ENCODE results near the gene CCDC63.
"Not testable (repeated sequence)": the region's sequence is repeated elsewhere in the genome, so short reads cannot be mapped to it uniquely, and the experiment has no call there.

Gene CCDC63

DNA sequence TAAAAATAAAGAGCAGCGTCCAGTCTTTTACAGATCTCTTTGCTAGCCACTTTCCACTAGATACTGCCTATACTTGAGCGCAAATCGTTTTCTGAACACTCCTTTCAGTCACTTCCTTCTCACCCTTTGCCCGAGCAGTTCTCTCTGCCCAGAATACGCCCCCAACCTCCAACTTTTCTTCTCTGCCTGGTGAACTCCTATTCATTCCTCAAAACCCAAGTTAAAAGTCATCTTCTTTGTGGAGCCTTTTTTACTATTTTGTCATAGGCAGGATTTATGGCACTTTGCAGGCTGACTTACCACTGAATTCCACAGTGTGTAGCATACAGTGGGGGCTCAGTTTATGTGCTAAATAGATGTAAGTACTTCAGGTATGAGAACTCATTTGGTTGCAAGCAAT lies 4.0 kb downstream of the CCDC63 start:
- H3K27me3 Mint-ChIP-seq, result peaks cover 41% of the 10 kb centered on the region
- H3K4me1 Mint-ChIP-seq (ENCODE audit: low read depth), result peaks cover 35% of the 10 kb centered on the region
- intact Hi-C loops (cut with micrococcal nuclease), result no loop called here
- H3K4me3 Mint-ChIP-seq, result no peak overlapping the region
- H3K36me3 Mint-ChIP-seq (ENCODE audit: low read depth), result no peaks in the 10 kb centered on the region
- H3K27ac Mint-ChIP-seq, result no peak overlapping the region
- H3K9me3 Mint-ChIP-seq, result peaks cover 6% of the 10 kb centered on the region

DNA sequence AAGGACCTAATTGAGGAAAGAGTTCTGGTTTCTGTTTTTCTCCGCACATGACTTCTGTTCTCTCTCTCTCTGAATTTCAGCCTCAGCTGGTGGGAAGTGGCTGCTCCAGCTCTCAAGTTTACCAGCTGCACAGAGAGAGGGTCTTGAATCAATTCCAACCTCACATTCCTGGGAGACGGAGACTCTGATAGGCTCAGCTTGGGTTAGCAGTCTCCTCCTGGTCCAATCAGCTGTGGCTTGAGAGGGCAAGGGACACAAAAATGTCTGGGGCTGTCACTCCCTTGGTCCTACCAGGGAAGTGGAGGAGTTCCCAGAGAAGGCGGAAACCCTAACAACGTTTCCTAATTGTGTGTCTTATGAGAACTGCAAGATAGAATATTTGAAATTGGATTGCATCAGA lies 7.0 kb downstream of the CCDC63 start:
- intact Hi-C loops (cut with micrococcal nuclease), result no loop called here

DNA sequence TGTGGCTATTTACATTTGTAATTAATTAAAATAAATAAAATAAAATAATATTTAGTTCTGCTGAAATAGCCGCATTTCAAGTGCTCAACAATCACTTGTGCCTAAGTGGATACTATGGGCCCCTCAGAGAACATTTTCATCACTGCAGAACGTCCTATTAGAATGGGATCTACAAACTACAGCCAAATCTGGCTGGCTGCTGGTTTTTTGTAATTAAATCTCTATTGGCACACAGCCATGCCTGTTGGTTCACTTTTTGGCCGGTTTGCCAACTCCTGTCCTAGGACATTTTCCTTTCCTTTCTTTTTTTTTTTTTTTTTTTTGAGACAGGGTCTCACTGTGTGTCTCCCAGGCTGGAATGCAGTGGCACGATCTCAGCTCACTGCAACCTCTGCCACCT lies 9.8 kb downstream of the CCDC63 start:
- Mint-ChIP-seq H3K27me3 (peaks cover 12% of the 10 kb centered on the region), H3K4me3 (no peak overlapping the region), H3K36me3 (ENCODE audit: low read depth) (no peaks in the 10 kb centered on the region), H3K9me3 (peaks cover 8% of the 10 kb centered on the region), H3K27ac (no peak overlapping the region), H3K4me1 (ENCODE audit: low read depth) (peaks cover 32% of the 10 kb centered on the region)
- intact Hi-C loops (cut with micrococcal nuclease), result no loop called here

More for the DNA sequence above, 7.0 kb downstream of the CCDC63 start:
- Mint-ChIP-seq H3K27ac (no peak overlapping the region), H3K36me3 (ENCODE audit: low read depth) (no peaks in the 10 kb centered on the region), H3K9me3 (peaks cover 6% of the 10 kb centered on the region), H3K4me1 (ENCODE audit: low read depth) (peaks cover 29% of the 10 kb centered on the region), H3K4me3 (no peak overlapping the region), H3K27me3 (peaks cover 19% of the 10 kb centered on the region)

GRCh38 chr12:110857528-110857927 lies 10.7 kb downstream of the CCDC63 start:
- H3K27me3 Mint-ChIP-seq, result peaks cover 8% of the 10 kb centered on the region
- H3K27ac Mint-ChIP-seq, result no peak overlapping the region
- intact Hi-C loops (cut with micrococcal nuclease), result no loop called here
- no peaks in the 10 kb centered on the region for H3K36me3 Mint-ChIP-seq (ENCODE audit: low read depth)
- H3K9me3 Mint-ChIP-seq, result peaks cover 8% of the 10 kb centered on the region
- no peak overlapping the region for H3K4me3 Mint-ChIP-seq
- peaks cover 39% of the 10 kb centered on the region for H3K4me1 Mint-ChIP-seq (ENCODE audit: low read depth)

DNA sequence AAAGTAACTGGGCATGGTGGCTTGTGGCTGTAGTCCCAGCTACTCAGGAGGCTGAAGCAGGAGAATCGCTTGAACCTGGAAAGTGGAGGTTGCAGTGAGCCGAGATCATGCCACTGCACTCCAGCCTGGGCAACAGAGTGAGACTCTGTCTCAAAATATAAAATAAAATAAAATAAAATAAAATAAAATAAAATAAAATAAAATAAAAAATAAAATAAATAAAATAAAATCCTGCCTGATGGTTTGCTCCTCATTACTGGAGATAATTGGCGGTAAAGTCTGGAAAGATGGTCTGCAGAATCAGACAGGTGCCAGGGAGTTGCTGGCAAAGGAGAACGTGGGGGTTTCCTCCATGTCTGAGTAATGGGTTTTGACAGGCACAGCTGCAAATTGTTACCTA lies 11.2 kb downstream of the CCDC63 start:
- intact Hi-C loops (cut with micrococcal nuclease); H3K27ac Mint-ChIP-seq; H3K36me3 Mint-ChIP-seq (ENCODE audit: low read depth); H3K4me3 Mint-ChIP-seq; H3K27me3 Mint-ChIP-seq; H3K9me3 Mint-ChIP-seq: not testable (repeated sequence)
- peaks cover 37% of the 10 kb centered on the region for H3K4me1 Mint-ChIP-seq (ENCODE audit: low read depth)

GRCh38 chr12:110858848-110859247 lies 12.1 kb downstream of the CCDC63 start:
- H3K36me3 Mint-ChIP-seq (ENCODE audit: low read depth), result no peaks in the 10 kb centered on the region
- no peak overlapping the region for H3K4me3 Mint-ChIP-seq
- peaks cover 29% of the 10 kb centered on the region for H3K4me1 Mint-ChIP-seq (ENCODE audit: low read depth)
- H3K27ac Mint-ChIP-seq, result no peak overlapping the region
- intact Hi-C loops (cut with micrococcal nuclease), result no loop called here
- no peaks in the 10 kb centered on the region for H3K27me3 Mint-ChIP-seq
- H3K9me3 Mint-ChIP-seq, result peaks cover 8% of the 10 kb centered on the region

DNA sequence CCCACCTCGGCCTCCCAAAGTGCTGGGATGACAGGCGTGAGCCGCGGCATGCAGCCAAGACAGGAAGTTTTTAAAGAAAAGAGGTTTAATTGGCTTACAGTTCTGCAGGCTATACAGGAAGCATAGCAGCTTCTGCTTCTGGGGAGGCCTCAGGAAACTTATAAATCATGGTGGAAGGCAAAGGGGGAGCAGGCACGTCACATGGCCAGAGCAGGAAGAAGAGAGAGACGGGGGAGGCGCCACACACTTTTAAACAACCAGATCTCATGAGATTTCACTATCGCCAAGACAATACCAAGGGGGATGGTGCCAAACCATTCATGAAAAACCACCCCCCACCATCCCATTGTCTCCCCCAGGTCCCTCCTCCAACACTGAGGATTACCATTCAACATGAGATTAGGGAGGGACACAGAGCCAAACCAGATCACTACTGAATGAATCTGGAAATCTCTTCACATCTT lies 14.1 kb downstream of the CCDC63 start:
- Mint-ChIP-seq H3K36me3 (ENCODE audit: low read depth) (no peaks in the 10 kb centered on the region), H3K4me3 (no peak overlapping the region), H3K4me1 (ENCODE audit: low read depth) (peaks cover 36% of the 10 kb centered on the region), H3K27ac (peak overlapping the region; percentile 77), H3K27me3 (no peaks in the 10 kb centered on the region), H3K9me3 (peaks cover 8% of the 10 kb centered on the region)
- intact Hi-C loops (cut with micrococcal nuclease), result no loop called here

- H3K36me3 Mint-ChIP-seq (ENCODE audit: low read depth), result no peaks in the 10 kb centered on the region
- intact Hi-C loops (cut with micrococcal nuclease), result no loop called here
- H3K4me3 Mint-ChIP-seq, result no peak overlapping the region
- peaks cover 8% of the 10 kb centered on the region for H3K9me3 Mint-ChIP-seq
- peak overlapping the region; percentile 77 for H3K27ac Mint-ChIP-seq
- H3K27me3 Mint-ChIP-seq, result no peaks in the 10 kb centered on the region
- H3K4me1 Mint-ChIP-seq (ENCODE audit: low read depth), result peaks cover 38% of the 10 kb centered on the region
These were observed 14.9 kb downstream of the CCDC63 start for GRCh38 chr12:110861729-110862128.

- Mint-ChIP-seq H3K4me3 (no peak overlapping the region), H3K36me3 (ENCODE audit: low read depth) (no peaks in the 10 kb centered on the region), H3K4me1 (ENCODE audit: low read depth) (peaks cover 38% of the 10 kb centered on the region)
These were observed 15.5 kb downstream of the CCDC63 start for GRCh38 chr12:110862329-110862728.

GRCh38 chr12:110863161-110863560 lies 16.4 kb downstream of the CCDC63 start:
- Mint-ChIP-seq H3K4me1 (ENCODE audit: low read depth) (peaks cover 38% of the 10 kb centered on the region), H3K36me3 (ENCODE audit: low read depth) (no peaks in the 10 kb centered on the region), H3K4me3 (no peak overlapping the region), H3K27me3 (no peaks in the 10 kb centered on the region), H3K9me3 (peaks cover 8% of the 10 kb centered on the region), H3K27ac (no peak overlapping the region)
- intact Hi-C loops (cut with micrococcal nuclease), result no loop called here

More at GRCh38 chr12:110862329-110862728, 15.5 kb downstream of the CCDC63 start:
- Mint-ChIP-seq H3K27ac (peak overlapping the region; percentile 77), H3K9me3 (peaks cover 8% of the 10 kb centered on the region), H3K27me3 (no peaks in the 10 kb centered on the region)
- intact Hi-C loops (cut with micrococcal nuclease), result no loop called here

GRCh38 chr12:110865521-110865920 lies 18.7 kb downstream of the CCDC63 start:
- intact Hi-C loops (cut with micrococcal nuclease), result no loop called here
- H3K4me1 Mint-ChIP-seq (ENCODE audit: low read depth), result peaks cover 42% of the 10 kb centered on the region
- no peaks in the 10 kb centered on the region for H3K27me3 Mint-ChIP-seq
- H3K27ac Mint-ChIP-seq, result peak overlapping the region; percentile 50
- peaks cover 7% of the 10 kb centered on the region for H3K9me3 Mint-ChIP-seq
- H3K36me3 Mint-ChIP-seq (ENCODE audit: low read depth), result no peaks in the 10 kb centered on the region
- H3K4me3 Mint-ChIP-seq, result no peak overlapping the region

- H3K4me1 Mint-ChIP-seq (ENCODE audit: low read depth), result peaks cover 38% of the 10 kb centered on the region
- peak overlapping the region; percentile 1 for H3K4me3 Mint-ChIP-seq
- intact Hi-C loops (cut with micrococcal nuclease), result no loop called here
- H3K27ac Mint-ChIP-seq, result peak overlapping the region; percentile 85
- H3K27me3 Mint-ChIP-seq, result no peaks in the 10 kb centered on the region
- no peaks in the 10 kb centered on the region for H3K36me3 Mint-ChIP-seq (ENCODE audit: low read depth)
- no peaks in the 10 kb centered on the region for H3K9me3 Mint-ChIP-seq
These were observed 22.2 kb downstream of the CCDC63 start for GRCh38 chr12:110869026-110869425.

GRCh38 chr12:110869803-110870202 lies 23.0 kb downstream of the CCDC63 start:
- no peaks in the 10 kb centered on the region for H3K36me3 Mint-ChIP-seq (ENCODE audit: low read depth)
- H3K4me1 Mint-ChIP-seq (ENCODE audit: low read depth), result peaks cover 41% of the 10 kb centered on the region
- peak overlapping the region; percentile 85 for H3K27ac Mint-ChIP-seq
- no peaks in the 10 kb centered on the region for H3K27me3 Mint-ChIP-seq
- no peak overlapping the region for H3K4me3 Mint-ChIP-seq
- intact Hi-C loops (cut with micrococcal nuclease), result no loop called here
- no peaks in the 10 kb centered on the region for H3K9me3 Mint-ChIP-seq

DNA sequence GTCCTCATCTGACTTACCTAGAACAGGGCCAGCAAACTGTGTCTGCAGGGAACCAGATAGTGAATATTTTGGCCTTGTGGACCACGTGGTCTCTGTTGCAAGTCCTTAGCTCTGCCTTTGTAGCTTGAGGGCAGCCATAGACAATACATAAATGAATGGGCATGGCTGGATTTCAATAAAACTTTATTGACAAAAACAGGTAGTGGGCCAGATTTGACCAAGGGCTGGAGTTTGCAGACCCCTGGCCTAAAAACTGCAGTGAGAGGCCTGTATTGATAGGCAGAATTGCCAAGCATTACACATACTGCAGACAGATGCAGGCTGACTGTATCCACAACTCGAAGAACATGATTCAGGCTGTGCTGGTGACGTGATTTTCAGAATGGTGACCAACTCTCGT lies 25.3 kb downstream of the CCDC63 start:
- intact Hi-C loops (cut with micrococcal nuclease), result no loop called here
- Mint-ChIP-seq H3K4me3 (no peak overlapping the region), H3K27ac (no peak overlapping the region), H3K9me3 (no peaks in the 10 kb centered on the region), H3K36me3 (ENCODE audit: low read depth) (no peaks in the 10 kb centered on the region), H3K27me3 (no peaks in the 10 kb centered on the region), H3K4me1 (ENCODE audit: low read depth) (peaks cover 30% of the 10 kb centered on the region)

GRCh38 chr12:110874351-110874750 lies 27.6 kb downstream of the CCDC63 start:
- H3K27me3 Mint-ChIP-seq, result no peaks in the 10 kb centered on the region
- peaks cover 21% of the 10 kb centered on the region for H3K4me1 Mint-ChIP-seq (ENCODE audit: low read depth)

More at GRCh38 chr12:110874351-110874750, 27.6 kb downstream of the CCDC63 start:
- Mint-ChIP-seq H3K36me3 (ENCODE audit: low read depth) (no peaks in the 10 kb centered on the region), H3K27ac (no peak overlapping the region), H3K9me3 (no peaks in the 10 kb centered on the region), H3K4me3 (no peak overlapping the region)
- intact Hi-C loops (cut with micrococcal nuclease), result no loop called here

Data from dendritic cell treated with granulocyte-macrophage colony-stimulating factor and Interleukin-4, amounts not matched to agents 40 ng/mL and 50 ng/mL, for 4 days (primary cell).